ENCODE measurements around the gene EGFL7.

Gene EGFL7

DNA sequence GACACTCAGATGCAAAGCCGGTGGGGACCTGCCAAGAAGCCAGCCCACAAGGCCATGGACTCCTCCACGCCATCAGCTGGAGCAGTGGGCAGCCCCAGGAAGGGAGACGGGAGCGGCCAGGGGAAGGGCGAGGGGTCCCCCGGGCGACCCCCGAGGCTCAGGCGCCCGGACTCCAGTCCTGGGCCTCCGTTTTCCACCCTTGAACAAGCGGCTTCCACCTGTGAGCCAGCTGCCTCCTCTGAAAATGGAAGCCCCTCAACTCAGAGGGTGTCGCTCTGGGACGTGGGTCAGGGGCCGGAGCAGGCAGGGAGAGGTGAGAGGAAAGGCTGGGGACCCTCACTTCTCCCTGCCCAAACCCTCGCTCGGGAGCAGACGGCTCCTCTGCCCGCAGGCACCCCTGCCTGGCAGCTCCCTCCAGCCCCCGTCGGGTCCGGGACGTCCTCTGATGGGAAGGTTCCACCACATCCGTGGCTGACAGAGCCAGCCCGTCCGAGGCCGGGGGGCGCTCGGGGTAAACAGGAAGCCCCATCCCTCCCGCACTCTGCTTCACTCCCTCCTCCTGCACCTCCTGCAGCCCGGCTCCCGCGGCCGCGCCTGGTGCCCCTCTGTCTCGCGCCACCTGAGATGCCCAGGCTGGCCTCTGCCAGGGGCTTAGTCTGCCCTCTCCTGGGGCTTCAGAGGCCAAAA, 3.7 kb upstream of the EGFL7 start:
- DNase-seq (ENCODE audit: low read depth in 4 of 4, low spot score in 1 of 4), result no peak

DNA sequence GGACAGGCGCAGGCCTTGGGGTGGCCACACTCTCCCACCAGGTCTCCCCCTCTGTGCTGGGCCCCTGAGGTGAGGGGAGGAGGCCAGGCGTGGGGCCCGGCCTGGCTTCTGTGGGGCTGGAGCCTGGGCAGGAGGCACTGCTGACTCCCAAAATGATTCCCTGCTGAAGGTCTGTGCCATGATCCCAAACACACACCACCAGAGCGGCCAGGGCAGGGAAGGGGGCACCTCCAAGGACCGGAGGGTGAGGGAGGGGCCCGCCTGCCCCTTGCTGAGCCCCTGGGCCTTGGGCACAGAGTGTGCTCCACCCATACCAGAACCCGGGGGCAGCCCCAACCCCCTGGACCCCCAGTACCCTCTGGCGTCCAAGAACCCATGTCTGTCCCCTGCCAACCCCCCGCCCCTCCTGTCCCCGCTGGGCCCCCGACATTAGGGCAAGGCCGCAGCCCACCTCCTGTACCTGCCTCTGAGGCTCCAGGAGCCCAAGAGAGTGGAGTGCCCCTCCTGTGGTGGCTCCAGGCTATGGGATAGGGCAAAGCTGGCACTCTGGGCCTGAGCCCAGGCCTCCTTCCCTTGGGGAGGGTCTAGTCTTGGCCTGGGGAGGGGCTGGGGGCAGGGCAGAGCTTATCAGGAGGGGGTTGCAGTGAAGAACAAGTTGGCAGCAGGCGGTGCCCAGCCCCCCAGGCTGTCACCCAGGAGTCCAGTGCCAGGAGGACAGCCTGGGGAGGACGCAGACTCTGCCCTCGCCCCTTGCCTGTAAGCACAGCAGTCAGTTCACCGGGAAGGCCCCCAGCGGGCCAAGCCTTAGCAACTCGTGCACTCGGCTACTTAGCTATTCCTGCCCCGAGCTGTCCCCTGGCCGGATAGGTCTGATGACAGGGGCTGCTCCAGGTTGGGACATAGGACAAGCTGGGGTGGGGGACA, 2.6 kb upstream of the EGFL7 start:
- no peak for DNase-seq (ENCODE audit: low read depth in 4 of 4, low spot score in 1 of 4)

DNA sequence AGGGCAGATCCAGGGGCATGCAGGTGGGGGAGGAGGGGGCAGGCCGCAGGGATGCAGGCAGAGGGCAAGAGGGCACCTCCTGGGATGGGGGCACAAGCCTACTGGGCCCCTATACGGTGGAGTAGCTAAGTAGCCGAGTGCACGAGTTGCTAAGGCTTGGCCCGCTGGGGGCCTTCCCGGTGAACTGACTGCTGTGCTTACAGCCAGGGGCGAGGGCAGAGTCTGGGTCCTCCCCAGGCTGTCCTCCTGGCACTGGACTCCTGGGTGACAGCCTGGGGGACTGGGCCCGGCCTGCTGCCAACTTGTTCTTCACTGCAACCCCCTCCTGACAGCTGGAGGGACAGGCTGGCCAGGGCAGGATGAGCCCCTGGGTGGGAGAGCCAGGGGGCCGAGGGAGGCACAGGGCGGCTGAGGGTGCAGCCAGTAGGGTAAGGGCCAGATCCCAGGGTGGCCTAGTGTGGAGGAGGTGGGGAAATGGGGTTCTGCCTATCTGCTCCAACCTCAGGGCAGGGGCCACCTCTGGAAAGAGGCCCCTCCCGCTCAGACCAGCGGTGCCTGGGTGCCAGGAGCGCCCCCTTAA, 1.7 kb upstream of the EGFL7 start:
- no peak for DNase-seq (ENCODE audit: low read depth in 4 of 4, low spot score in 1 of 4)

DNA sequence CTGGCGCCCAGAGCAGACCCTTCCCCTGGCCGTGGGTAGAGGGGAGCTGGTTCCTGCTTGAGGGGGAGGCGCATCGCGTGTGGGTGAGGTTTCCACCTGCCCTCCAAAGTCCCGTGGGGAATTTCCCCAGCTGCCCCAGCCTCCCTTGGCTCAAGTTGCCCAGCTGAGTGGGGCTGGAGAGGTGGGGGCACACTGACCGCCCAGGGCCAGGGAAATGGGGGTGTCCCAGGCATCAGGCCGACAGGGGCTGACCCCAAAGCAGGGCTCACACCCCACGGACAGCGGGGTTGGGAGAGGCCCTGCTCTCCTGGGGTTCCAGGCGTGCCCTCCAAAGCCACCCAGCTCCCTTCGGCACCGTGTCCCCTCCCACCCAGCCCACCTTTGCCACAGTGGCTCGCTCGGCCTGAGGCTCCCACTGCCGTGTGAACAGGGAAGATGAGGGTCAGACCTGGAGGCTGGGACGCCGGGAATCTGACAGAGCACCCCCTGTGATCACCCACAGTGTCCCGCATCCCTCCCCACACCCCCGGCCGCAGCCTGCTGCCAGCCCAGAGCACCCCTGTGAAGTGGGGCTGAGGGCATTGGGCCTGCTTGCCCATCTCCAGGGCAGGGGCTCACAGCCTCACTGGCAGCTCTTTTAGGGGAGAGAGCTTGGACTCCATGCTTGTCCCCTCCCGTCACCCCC, 933 bp upstream of the EGFL7 start:
- DNase-seq (ENCODE audit: low read depth in 4 of 4, low spot score in 1 of 4), result no peak

DNA sequence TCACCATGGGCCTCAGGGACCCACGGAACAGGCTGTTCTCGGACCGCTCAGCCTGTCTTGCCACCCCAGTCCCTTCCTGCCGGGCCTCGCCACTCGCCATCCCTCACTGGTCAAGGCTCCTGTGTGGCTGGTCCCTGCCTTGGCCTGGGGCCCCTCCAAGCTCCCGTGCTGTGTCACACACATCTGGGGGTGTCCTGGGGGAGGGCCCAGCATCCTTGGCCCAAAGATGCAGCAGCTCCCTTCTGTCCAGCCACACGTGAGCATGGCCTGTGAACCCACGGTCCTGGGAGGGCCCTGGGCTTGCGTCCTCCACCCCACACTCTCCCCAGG, 425 bp upstream of the EGFL7 start:
- no peak for DNase-seq (ENCODE audit: low read depth in 4 of 4, low spot score in 1 of 4)

DNA sequence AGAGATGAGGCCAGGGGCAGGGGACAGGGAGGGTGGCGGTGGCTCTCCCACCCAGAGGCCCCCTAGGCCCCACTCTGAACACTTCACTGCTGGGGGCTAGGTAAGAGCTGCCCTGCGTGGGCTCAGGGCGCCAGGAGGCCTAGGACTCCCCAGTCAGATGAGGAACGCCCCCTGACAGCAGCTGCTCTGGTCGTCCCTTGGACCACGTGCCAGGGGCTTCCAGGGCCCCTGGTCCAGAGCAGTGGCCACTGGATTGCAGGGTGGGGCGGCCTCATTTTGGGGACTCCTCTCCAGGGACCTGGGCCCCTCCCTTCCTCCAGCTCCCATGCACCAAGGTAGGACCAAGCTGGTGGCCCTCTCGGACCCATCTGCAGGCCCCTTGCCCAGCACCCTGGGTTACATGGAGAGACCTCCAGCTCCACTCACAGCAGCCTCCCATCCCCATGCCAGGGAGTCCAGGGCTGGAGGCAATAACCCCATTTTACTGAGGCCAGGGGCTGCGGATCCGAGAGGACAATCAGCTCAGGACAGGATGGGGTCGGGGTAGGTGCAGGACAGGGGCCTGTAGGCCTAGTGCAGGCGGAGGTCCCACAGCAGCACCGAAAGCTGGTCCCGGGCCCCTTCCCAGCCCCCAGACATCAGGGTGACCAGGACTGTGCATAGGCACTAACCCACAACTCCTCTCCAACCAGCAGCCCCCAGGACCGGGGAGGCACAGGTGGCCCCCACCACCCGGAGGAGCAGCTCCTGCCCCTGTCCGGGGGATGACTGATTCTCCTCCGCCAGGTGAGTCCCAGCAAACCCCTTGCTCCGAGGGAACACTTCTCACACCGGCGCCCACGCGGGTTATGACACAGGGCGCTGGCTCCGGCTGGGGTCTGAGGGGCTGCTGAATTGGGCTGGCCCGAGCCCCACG, 1.5 kb downstream of the EGFL7 start:
- no peak for DNase-seq (ENCODE audit: low read depth in 4 of 4, low spot score in 1 of 4)

DNA sequence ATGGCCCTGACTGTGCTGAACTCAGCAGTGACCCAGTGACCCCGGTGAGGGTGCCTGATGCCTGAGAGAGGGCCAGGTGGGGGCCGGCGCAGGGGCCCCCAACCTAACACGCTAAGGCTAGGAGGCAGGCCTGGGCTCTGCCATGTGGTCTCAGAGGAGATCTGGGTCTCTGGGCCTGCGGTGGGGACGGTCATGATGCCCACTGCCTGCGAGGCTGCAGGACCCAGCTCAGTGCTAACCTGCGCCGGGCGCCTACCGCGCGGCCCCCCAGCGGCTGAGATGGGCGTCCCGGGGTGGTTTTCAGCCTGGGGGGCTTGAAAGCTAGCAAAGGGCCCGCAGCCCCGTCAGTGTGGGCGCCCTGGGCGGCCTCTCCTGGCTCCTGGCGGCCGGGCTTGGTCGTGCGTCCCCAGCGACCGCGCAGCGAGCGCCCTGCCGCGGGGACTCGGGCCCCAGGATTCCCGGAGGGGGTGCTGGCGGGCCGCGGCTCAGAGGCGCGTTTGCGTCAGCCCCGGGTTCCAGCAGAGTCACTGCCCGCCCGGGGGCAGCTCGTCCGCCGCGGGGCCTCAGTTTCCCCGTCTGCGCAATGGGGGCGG, 2.5 kb downstream of the EGFL7 start:
- no peak for DNase-seq (ENCODE audit: low read depth in 4 of 4, low spot score in 1 of 4)

DNA sequence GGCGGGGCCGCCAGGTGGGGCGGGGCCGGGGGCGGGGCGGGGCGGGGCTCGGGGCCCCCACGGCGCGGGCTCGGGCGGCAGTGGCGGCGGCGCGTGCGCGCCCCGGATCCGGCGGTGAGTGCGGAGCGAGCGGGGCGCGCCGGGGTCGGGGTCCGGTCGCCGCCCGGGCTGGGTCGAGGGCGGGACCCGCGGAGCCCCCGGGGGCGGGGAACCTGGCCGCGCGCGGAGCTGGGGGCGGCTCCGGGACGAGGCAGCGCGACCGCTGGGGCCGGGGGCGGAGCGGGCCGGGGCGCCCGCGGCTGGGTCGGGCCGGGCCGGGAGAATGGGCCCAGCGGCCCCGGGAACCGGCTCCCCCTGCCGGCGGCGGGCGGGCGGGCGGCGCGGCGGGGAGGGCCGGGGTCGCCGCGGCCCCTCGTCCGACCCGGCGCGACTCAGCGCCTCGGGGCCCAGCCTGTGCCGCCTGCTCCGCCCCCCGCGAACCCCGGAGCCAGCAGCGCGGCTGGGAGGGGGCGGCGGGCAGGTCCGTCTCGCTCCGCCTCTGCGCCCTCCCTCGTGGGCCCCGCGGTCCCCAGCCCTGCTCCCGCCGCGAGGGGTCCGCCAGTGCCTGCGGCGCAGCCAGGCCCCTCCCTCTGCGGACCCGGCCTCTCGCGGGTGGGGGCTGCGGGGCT, 3.1 kb downstream of the EGFL7 start:
- no peak for DNase-seq (ENCODE audit: low read depth in 4 of 4, low spot score in 1 of 4)

DNA sequence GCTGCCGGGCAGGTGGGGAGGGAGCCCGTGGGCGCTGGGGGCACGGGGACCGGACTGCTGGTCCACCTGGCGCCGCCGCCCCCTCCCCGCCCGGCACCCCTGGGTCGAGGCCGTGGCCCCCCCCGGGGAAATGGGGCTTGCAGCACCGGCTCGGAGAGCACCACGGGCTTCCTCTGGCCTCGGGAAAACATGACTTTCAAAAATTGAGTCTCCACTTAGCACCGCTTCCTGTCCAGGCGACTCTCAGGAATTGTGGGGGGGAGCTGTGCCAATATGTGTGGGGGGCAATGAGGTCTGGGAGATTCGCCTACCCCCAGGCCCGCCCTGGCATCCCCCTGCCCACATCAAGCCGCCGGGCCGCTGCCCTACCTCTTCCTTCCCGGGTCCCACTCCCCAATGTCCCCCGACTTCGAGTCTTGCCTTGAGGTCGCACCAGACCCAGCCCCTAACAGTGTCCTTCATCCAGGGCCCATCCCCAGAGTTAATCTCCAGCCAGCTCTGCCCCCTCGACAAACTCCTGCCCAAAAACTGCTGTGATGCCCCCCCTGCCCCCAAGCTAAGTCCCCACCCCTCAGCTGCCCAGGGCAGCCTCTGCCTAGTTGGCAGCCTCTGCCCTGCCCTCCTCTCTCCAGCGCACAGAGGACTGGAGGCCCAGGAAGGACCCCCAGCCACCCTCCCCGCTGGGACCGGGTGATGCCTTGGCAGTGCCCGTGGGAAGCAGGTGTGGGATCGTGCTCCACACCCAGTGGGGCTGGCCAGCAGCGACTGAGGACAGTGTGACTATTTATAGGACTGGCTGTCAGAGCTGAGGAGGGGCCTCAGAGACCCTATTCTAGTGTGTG, 3.9 kb downstream of the EGFL7 start:
- DNase-seq (ENCODE audit: low read depth in 4 of 4, low spot score in 1 of 4), result no peak

DNA sequence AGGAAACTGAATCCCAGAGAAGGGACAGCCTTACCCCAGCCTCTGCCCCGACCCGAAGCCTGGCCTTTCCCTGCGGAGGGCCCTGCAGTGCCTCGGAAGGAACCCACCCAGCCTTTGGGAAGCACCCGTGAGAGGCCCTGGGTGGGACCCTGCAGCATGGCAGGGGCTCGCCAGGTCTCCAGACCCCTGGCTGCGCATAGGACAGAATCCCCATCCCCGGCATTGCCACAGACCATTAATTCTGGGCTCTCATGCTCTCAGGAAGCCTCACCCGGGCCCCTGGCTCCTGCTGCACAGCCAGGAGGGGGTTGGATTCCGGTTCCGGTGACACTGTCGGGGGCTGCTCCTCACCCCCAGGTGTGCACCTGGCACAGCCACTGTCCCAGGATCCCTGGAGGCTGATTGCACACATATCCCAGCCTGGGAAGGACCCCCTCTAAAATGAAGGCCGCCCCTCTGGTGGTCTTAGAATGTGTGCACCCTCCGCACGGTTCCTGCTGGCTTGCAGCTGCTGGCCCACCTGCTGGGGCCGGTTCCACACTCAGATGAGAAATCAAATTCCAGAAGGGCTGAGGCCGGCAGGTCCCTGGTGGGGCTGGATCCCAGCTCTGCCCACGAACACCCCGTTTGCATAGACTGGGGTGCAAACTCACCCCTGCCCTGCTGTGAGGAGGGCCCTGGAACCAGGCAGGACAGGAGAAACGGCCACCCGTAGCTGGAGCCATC, 4.7 kb downstream of the EGFL7 start:
- no peak for DNase-seq (ENCODE audit: low read depth in 4 of 4, low spot score in 1 of 4)

DNA sequence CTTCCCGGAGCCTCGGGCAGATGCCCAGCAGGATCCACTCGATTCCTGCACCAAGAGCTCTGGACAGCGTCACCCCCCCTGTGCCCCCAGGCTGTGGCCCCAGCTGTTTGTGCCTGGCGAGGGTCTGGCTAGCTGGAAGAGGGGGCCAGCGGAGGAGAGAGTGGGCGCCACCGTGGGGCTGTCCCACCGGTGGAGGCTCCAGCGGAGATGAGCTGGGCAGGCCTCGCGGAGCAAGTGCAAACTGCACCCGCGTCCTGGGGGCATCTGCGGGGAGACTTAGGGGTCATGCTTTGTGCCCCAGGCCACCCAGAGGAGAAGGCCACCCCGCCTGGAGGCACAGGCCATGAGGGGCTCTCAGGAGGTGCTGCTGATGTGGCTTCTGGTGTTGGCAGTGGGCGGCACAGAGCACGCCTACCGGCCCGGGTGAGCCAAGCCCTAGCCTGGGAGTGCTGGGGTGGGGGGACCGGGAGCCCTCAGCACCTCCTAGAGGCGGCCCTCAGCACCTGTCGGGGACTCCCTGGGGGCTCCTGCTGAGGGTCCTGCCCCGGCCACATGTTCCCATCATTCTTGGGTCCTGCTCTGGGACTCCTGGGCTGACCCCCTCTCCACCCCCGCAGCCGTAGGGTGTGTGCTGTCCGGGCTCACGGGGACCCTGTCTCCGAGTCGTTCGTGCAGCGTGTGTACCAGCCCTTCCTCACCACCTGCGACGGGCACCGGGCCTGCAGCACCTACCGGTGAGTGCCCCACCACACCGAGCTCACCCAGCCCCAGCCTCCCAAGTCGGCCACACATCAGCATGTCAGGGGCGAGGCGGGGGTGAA, 5.4 kb downstream of the EGFL7 start:
- DNase-seq (ENCODE audit: low read depth in 4 of 4, low spot score in 1 of 4), result no peak

DNA sequence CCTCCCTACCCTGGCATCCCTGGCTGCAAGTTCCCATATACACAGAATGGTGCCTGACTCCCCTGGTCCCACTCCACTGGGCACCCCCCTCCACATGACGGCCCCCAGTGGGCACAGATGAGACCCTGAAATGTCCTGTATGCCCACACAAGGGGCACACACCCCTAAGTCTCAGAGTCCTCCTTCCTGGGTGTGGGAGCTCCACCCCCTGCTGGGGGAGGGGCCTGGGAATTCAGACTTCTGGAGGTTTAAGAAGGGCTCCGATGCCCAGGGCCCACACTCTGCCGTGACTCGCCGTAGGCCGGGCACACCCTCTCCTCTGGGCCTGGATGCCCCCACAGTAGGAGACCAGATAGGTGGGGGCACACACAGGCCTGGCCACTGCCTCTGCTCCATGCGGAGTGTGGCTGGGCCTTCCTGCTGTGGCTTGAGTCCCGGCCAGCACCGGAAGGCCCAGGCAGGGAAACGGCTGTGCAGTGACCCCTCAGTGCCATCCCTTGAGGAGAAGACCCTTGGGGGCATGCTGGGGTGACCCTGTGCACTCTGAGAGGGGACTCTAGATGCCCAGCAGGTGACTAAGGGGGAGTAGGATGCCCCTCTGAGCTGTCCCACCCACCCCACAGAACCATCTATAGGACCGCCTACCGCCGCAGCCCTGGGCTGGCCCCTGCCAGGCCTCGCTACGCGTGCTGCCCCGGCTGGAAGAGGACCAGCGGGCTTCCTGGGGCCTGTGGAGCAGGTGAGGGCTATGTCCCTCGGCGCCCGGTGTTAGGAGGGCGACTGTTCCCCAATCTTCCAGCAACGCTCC, 6.5 kb downstream of the EGFL7 start:
- DNase-seq (ENCODE audit: low read depth in 4 of 4, low spot score in 1 of 4), result no peak

DNA sequence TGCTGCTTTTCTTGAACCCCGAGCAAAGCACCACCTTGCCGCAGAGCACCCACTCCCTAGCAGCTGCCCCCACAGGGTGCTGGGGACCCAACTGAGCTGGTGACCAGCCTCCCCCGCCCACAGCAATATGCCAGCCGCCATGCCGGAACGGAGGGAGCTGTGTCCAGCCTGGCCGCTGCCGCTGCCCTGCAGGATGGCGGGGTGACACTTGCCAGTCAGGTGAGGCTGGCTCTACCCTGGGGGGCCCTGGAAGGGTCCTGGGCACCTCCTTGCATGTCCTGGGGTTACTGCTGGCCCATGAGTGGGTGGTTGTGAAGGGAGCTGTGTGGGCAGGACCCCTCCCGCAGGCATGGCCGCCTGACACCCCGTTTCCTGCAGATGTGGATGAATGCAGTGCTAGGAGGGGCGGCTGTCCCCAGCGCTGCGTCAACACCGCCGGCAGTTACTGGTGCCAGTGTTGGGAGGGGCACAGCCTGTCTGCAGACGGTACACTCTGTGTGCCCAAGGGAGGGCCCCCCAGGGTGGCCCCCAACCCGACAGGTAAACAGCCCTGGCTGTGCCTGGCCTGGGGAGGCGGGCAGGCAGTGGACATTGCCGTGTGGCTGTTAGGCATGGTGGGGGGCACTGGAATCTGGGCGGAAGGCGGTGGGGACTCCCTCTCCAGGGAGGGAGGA, 7.2 kb downstream of the EGFL7 start:
- DNase-seq (ENCODE audit: low read depth in 4 of 4, low spot score in 1 of 4), result no peak

DNA sequence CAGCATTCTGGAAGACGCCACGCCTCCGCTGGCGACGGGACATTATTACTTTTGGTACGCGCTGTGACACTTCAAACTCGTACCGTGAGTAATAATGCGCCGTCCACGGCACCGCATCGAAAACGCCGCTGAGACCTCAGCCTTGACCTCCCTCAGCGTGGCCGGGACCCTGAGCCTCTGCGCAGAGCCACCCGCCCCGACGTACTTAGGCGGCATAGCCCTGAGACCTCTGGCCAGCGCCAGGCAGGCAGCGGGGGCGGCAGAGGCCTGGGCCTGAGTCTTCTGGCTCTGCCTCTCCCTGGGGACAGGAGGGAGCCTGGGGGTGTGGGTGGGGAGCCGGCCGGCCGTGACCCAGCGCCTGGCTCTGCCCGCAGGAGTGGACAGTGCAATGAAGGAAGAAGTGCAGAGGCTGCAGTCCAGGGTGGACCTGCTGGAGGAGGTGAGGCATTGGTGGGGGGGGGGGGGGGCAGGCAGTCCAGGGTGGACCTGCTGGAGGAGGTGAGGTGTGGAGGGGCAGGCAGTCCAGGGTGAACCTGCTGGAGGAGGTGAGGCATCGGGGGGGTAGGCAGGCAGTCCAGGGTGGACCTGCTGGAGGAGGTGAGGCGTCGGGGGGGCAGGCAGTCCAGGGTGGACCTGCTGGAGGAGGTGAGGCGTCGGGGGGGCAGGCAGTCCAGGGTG, 8.0 kb downstream of the EGFL7 start:
- DNase-seq (ENCODE audit: low read depth in 4 of 4, low spot score in 1 of 4), result no peak

DNA sequence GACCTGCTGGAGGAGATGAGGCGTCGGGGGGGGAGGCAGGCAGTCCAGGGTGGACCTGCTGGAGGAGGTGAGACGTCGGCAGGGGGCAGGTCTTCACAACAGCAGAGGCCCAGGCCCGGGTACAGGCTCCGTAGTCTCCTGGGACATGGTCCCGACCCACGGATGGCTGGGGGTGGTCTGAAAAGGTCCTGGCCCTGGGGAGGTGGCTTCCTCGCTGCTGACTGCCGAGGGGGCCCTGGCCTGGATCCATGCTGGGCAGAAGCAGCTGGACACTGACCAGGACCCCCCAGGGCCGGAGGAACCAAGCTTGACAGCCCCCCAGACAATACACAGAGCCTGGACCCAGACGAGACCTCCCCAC, 8.5 kb downstream of the EGFL7 start:
- no peak for DNase-seq (ENCODE audit: low read depth in 4 of 4, low spot score in 1 of 4)

Measured in stimulated activated CD4-positive, alpha-beta T cell treated with anti-CD3 and anti-CD28 coated beads, Interleukin-1b, Interleukin-23, amount 100 ng/mL, for 24 hours (primary cell).